MM.1S (cell line): Measurements from ENCODE around the gene GPATCH8.

ENCODE experiments used
- DNase-seq: peaks from one replicate; pipeline ENCODE4 v3.0.0-alpha.2; 2015
- H2AFZ ChIP-seq: fragments of 300-600 bp; sonication (generic); 2 replicates; pipeline ENCODE4 v1.6.0; 2016; ENCODE audit warnings: antibody characterized with exemption, low read length
- H3F3A ChIP-seq: fragments of 300-600 bp; sonication (generic); 2 replicates; pipeline ENCODE4 v1.6.1; 2016; ENCODE audit warnings: mild to moderate bottlenecking, antibody characterized with exemption, low read length, moderate library complexity, mixed read lengths; ENCODE audit not compliant: insufficient read depth
- H3K27ac ChIP-seq: fragments of 300-600 bp; sonication (generic); 2 replicates; pipeline ENCODE4 v1.5.1; 2016; ENCODE audit warnings: mild to moderate bottlenecking, low read length
- H3K27me3 ChIP-seq: fragments of 300-600 bp; sonication (generic); replicated peaks from 2 replicates; pipeline ENCODE4 v1.6.0; 2016; ENCODE audit warnings: low read length; ENCODE audit not compliant: insufficient read depth
- H3K36me3 ChIP-seq: fragments of 300-600 bp; sonication (generic); replicated peaks from 2 replicates; pipeline ENCODE4 v1.6.1; 2016; ENCODE audit warnings: mild to moderate bottlenecking, low read length, mixed read lengths; ENCODE audit not compliant: insufficient read depth
- H3K4me1 ChIP-seq: fragments of 300-600 bp; sonication (generic); 2 replicates; pipeline ENCODE4 v1.6.1; 2016; ENCODE audit warnings: low read length, mixed read lengths
- H3K4me2 ChIP-seq: fragments of 300-600 bp; sonication (generic); 2 replicates; pipeline ENCODE4 v1.6.0; 2016; ENCODE audit warnings: low read depth, low read length
- H3K4me3 ChIP-seq: fragments of 300-600 bp; sonication (generic); 2 replicates; pipeline ENCODE4 v1.5.1; 2016; ENCODE audit warnings: low read length, mixed read lengths
- H3K79me2 ChIP-seq: fragments of 300-600 bp; sonication (generic); 2 replicates; pipeline ENCODE4 v1.6.1; 2016; ENCODE audit warnings: mixed run types, low read length, mixed read lengths
- H3K9ac ChIP-seq: fragments of 300-600 bp; sonication (generic); 2 replicates; pipeline ENCODE4 v1.6.1; 2016; ENCODE audit warnings: low read length, mixed read lengths
- H3K9me2 ChIP-seq: fragments of 300-600 bp; sonication (generic); replicated peaks from 2 replicates; pipeline ENCODE4 v1.6.1; 2016; ENCODE audit warnings: mild to moderate bottlenecking, low read length, mixed read lengths; ENCODE audit not compliant: insufficient read depth
- H3K9me3 ChIP-seq: fragments of 300-600 bp; sonication (generic); replicated peaks from 2 replicates; pipeline ENCODE4 v1.6.1; 2016; ENCODE audit warnings: mild to moderate bottlenecking, low read length, mixed read lengths; ENCODE audit not compliant: insufficient read depth
- H4K20me1 ChIP-seq: fragments of 300-600 bp; sonication (generic); 2 replicates; pipeline ENCODE4 v1.6.1; 2016; ENCODE audit warnings: mild to moderate bottlenecking, low read length, moderate library complexity, mixed read lengths; ENCODE audit not compliant: insufficient read depth
- CTCF ChIP-seq: fragments of 300-600 bp; sonication (generic); IDR thresholded peaks from 2 replicates; pipeline ENCODE4 v1.5.1; 2016; ENCODE audit warnings: antibody characterized with exemption, low read length, mixed read lengths
- EZH2 ChIP-seq: fragments of 300-600 bp; sonication (generic); optimal IDR thresholded peaks from 2 replicates; pipeline ENCODE3; 2017; ENCODE audit warnings: low read depth, mild to moderate bottlenecking, antibody characterized with exemption, low read length, mixed read lengths
- EZH2phosphoT487 ChIP-seq: fragments of 300-600 bp; sonication (generic); IDR thresholded peaks from 2 replicates; pipeline ENCODE4 v1.6.1; 2018; ENCODE audit warnings: antibody characterized with exemption, low read length

GPATCH8 gene

DNA sequence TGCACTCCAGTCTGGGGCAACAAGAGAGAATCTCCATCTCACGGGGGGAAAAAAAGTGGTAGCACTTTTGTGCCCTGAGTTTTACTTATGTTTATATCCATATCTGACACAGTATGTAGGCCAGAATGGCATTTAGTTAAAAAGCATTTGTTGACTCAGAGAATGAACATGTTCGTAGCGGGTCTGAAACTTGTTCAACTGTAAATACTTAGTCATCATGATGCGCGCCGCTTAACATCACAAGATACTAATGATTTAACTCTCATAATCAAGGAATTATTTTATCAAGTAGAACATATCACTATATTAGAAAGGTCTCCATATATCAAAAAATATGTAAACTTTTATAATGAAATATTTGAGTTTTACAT lies 58.5 kb downstream of the GPATCH8 start:
- no peak overlapping the region for H3K9ac ChIP-seq
- H3K4me1 ChIP-seq: no peaks in the 10 kb centered on the region
- no peak overlapping the region for H2AFZ ChIP-seq
- TF ChIP-seq CTCF: no peak
- no peak for TF ChIP-seq EZH2
- no peak for TF ChIP-seq EZH2phosphoT487
- no peak overlapping the region for H3K4me2 ChIP-seq
- no peak for DNase-seq
- H3K27me3 ChIP-seq: no peaks in the 10 kb centered on the region
- H3K9me2 ChIP-seq: no peaks in the 10 kb centered on the region
- H3K4me3 ChIP-seq: no peak overlapping the region
- no peaks in the 10 kb centered on the region for H3K36me3 ChIP-seq
- H3K27ac ChIP-seq: no peak overlapping the region
- no peaks in the 10 kb centered on the region for H3F3A ChIP-seq
- H3K79me2 ChIP-seq: peaks cover 64% of the 10 kb centered on the region
- H3K9me3 ChIP-seq: no peaks in the 10 kb centered on the region
- H4K20me1 ChIP-seq: no peaks in the 10 kb centered on the region

DNA sequence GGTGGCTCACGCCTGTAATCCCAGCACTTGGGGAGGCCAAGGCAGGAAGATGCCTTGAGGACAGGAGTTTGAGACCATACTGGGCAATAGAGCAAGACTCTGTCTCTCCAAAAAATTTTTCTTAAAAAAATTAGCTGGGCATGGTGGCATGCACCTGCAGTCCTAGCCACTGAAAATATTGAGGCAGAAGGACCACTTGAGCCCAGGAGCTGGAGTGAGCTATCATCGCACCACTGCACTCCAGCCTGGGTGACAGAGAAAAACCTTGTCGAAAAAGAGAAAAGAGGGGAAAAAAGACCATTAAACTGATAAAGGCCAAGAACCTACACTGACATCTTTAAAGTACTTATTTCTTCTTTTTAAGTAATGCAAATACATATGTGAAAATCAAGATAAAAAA lies 60.4 kb downstream of the GPATCH8 start:
- H3K27ac ChIP-seq: no peak overlapping the region
- no peak overlapping the region for H3K4me2 ChIP-seq
- no peak for DNase-seq
- no peak overlapping the region for H3K4me3 ChIP-seq
- no peaks in the 10 kb centered on the region for H3K9me2 ChIP-seq
- H3K9ac ChIP-seq: no peak overlapping the region
- H3F3A ChIP-seq: no peaks in the 10 kb centered on the region; the same call in 1 of the 2 replicates
- peaks cover 72% of the 10 kb centered on the region for H3K79me2 ChIP-seq
- no peaks in the 10 kb centered on the region for H3K36me3 ChIP-seq
- TF ChIP-seq CTCF (no peak), EZH2phosphoT487 (no peak), EZH2 (no peak)
- no peaks in the 10 kb centered on the region for H4K20me1 ChIP-seq
- H3K4me1 ChIP-seq: peaks cover 11% of the 10 kb centered on the region
- no peaks in the 10 kb centered on the region for H3K9me3 ChIP-seq
- H2AFZ ChIP-seq: no peak overlapping the region
- no peaks in the 10 kb centered on the region for H3K27me3 ChIP-seq

DNA sequence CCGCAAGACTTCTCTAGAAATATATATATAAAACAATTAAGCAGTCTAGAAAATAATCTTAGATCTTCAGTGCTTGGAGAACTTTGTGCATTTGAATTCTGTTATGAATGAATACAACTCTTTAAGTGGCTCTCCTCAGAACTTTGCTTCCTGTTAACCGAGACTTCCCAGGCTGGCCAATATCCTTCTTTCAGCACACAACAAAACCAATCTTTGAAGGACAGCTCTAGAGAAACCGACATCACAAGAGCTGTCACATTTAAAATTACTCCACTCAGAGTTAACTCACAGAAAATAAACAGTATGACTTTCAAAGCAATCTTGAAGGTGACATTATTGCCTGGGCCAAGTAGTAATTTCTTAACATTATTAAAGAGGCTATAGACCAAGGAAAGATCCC lies 64.0 kb downstream of the GPATCH8 start:
- Histone ChIP-seq H2AFZ (no peak overlapping the region), H3K4me1 (peaks cover 11% of the 10 kb centered on the region), H3F3A (no peaks in the 10 kb centered on the region; the same call in 1 of the 2 replicates), H3K4me2 (no peak overlapping the region), H3K9me2 (no peaks in the 10 kb centered on the region), H3K27me3 (no peaks in the 10 kb centered on the region), H4K20me1 (peaks cover 3% of the 10 kb centered on the region; the same call in 1 of the 2 replicates), H3K9me3 (no peaks in the 10 kb centered on the region), H3K4me3 (no peak overlapping the region), H3K36me3 (peaks cover 8% of the 10 kb centered on the region; the same call in 1 of the 2 replicates), H3K79me2 (peaks cover 51% of the 10 kb centered on the region), H3K9ac (no peak overlapping the region), H3K27ac (no peak overlapping the region)
- DNase-seq: no peak
- TF ChIP-seq CTCF: no peak
- TF ChIP-seq EZH2phosphoT487: no peak
- no peak for TF ChIP-seq EZH2
